ENCODE data around the gene FNBP1.

GRCh38 chr9:129929496-129930125 is 113.4 kb downstream of the FNBP1 start:
- TF ChIP-seq POLR2A (IDR thresholded peaks at IDR 0.05; ENCODE audit: extremely low read depth, insufficient read length) (no peak), MYC (IDR thresholded peaks at IDR 0.05; ENCODE audit: low read depth, low read length) (no peak), MAX (IDR thresholded peaks at IDR 0.05; ENCODE audit: low read depth, low read length) (no peak)
- TF ChIP-seq, protein P1, sequence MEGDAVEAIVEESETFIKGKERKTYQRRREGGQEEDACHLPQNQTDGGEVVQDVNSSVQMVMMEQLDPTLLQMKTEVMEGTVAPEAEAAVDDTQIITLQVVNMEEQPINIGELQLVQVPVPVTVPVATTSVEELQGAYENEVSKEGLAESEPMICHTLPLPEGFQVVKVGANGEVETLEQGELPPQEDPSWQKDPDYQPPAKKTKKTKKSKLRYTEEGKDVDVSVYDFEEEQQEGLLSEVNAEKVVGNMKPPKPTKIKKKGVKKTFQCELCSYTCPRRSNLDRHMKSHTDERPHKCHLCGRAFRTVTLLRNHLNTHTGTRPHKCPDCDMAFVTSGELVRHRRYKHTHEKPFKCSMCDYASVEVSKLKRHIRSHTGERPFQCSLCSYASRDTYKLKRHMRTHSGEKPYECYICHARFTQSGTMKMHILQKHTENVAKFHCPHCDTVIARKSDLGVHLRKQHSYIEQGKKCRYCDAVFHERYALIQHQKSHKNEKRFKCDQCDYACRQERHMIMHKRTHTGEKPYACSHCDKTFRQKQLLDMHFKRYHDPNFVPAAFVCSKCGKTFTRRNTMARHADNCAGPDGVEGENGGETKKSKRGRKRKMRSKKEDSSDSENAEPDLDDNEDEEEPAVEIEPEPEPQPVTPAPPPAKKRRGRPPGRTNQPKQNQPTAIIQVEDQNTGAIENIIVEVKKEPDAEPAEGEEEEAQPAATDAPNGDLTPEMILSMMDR (IDR thresholded peaks at IDR 0.05; ENCODE audit: low read depth, low read length), result no peak
